Gastroesophageal sphincter (tissue), 3 donors: ENCODE data around the gene MLH3.

Source experiments
- CTCF ChIP-seq, 4 experiments: fragments of 200-600 bp in 2 of 4; fragments of 450-650 bp in 2 of 4; sonication (generic) in 1 of 4; IDR thresholded peaks; one replicate each; pipeline ENCODE4 v1.5.1; 2017 to 2019; ENCODE audit warnings: antibody characterized with exemption in 4 of 4, mild to moderate bottlenecking in 2 of 4, moderate library complexity in 2 of 4
- EP300 ChIP-seq: sonication (generic); formaldehyde crosslinking; IDR thresholded peaks from one replicate; pipeline ENCODE4 v1.6.1; 2017; ENCODE audit warnings: antibody characterized with exemption, mild to moderate bottlenecking
- POLR2A ChIP-seq, 2 donors: fragments of 450-650 bp; IDR thresholded peaks; one replicate each; pipeline ENCODE4 v1.6.1; 2017; ENCODE audit warnings: antibody characterized with exemption in 2 of 2, mild to moderate bottlenecking in 2 of 2, moderate library complexity in 1 of 2
- POLR2AphosphoS5 ChIP-seq: sonication (generic); formaldehyde crosslinking; IDR thresholded peaks from one replicate; pipeline ENCODE4 v1.6.1; 2017; ENCODE audit warnings: antibody characterized with exemption

GRCh38 chr14:75042035-75042434, 9.2 kb downstream of the MLH3 start:
- TF ChIP-seq POLR2AphosphoS5, result no peak
- no peak for TF ChIP-seq CTCF (IDR thresholded peaks at IDR 0.05)
- no peak for TF ChIP-seq POLR2A (IDR thresholded peaks at IDR 0.05)
- TF ChIP-seq EP300, result no peak
